SK-N-SH treated with all-trans-retinoic acid at 6 μM for 48 hours (cell line): ENCODE measurements around the gene SORCS2.

Experiments used
- SNAI2 ChIP-seq: fragments of 250-450 bp; sonication (Bioruptor Pico); IDR thresholded peaks from 2 replicates; pipeline ENCODE4 v1.5.0; 2020; ENCODE audit warnings: mild to moderate bottlenecking, moderate library complexity
- ZC3H10 ChIP-seq: fragments of 250-450 bp; sonication (Bioruptor Pico); IDR thresholded peaks from 2 replicates; pipeline ENCODE4 v1.5.1; 2021; ENCODE audit warnings: mild to moderate bottlenecking, moderate library complexity

DNA sequence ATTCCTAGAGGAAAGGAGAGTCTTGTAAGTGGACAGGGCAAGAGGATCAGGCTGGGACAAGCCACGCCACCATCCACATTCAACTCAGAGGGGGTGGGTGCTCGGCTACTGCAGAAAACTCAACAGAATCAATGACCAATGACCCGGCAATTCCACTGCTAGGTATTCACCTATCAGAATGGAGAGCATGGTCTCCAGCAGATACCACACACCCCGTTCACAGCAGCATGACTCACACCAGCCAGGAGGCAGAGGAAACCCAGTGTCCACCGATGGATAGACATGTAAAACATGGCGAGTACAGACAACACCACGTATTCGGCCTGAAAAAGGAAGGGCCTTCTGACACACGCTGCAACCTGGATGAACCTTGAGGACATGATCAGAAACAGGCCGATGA lies 571.5 kb downstream of the SORCS2 start:
- no peak for TF ChIP-seq ZC3H10 (CRISPR knock-in tag)
- TF ChIP-seq SNAI2 (CRISPR knock-in tag) = no peak
